GM12873 (cell line): ENCODE results near the gene ARHGDIA.

ENCODE experiments used
- CTCF ChIP-seq: IDR thresholded peaks from 2 replicates; pipeline ENCODE4 v1.5.1; 2012; ENCODE audit warnings: low read depth, mild to moderate bottlenecking, moderate library complexity, low read length, control low read depth; ENCODE audit not compliant: insufficient read depth; ENCODE audit errors: missing control alignments

Gene ARHGDIA

GRCh38 chr17:81900181-81900820, 29.2 kb upstream of the ARHGDIA start:
- no peak for TF ChIP-seq CTCF

GRCh38 chr17:81899514-81900166, 28.5 kb upstream of the ARHGDIA start:
- no peak for TF ChIP-seq CTCF

- no peak for TF ChIP-seq CTCF
Measured at GRCh38 chr17:81898885-81899284, 27.7 kb upstream of the ARHGDIA start.

- TF ChIP-seq CTCF = no peak
Measured at GRCh38 chr17:81898029-81898866, 27.1 kb upstream of the ARHGDIA start.

GRCh38 chr17:81895400-81895799, 24.3 kb upstream of the ARHGDIA start:
- TF ChIP-seq CTCF = no peak

GRCh38 chr17:81891303-81891552, 20.1 kb upstream of the ARHGDIA start:
- TF ChIP-seq CTCF = no peak

GRCh38 chr17:81890447-81891302, 19.5 kb upstream of the ARHGDIA start:
- TF ChIP-seq CTCF = no peak
